HG03196 (cell line): ENCODE results near the gene UBQLNL.

ENCODE experiments used
- ATAC-seq: cut with Tn5 transposase; IDR thresholded peaks from one replicate; pipeline ENCODE4 v1.9.1; 2021; ENCODE audit not compliant: unreplicated experiment

The UBQLNL gene

GRCh38 chr11:5508605-5509004, 7.9 kb downstream of the UBQLNL start:
- no peak for ATAC-seq

DNA sequence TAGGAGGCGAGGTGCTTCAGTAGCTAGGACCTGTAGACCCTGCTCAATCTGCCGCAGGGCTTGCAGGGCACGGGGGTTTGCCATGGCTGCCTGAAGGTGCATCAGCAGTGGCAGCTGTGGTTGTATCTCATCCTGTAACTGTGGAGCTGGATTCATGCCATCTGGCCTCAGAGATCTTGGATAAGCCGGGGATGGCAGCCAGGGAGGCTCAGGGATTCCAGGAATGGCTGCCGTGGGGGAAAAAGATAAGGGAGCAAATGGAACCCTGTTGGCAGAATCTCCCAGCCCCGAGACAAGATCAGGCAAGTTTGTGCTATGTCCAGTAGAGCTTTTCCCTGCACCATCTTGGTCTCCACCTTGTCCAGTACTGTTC, 8.6 kb downstream of the UBQLNL start:
- ATAC-seq, result no peak

- no peak for ATAC-seq
These were observed 9.1 kb downstream of the UBQLNL start for GRCh38 chr11:5507177-5507932.

GRCh38 chr11:5505363-5506048, 11.0 kb downstream of the UBQLNL start:
- ATAC-seq, result no peak

- no peak for ATAC-seq
These were observed 12.0 kb downstream of the UBQLNL start for GRCh38 chr11:5504403-5504921.

GRCh38 chr11:5500393-5500801, 16.1 kb downstream of the UBQLNL start:
- ATAC-seq, result no peak

- ATAC-seq, result no peak
These were observed 16.8 kb downstream of the UBQLNL start for GRCh38 chr11:5499671-5500070.

- no peak for ATAC-seq
These were observed 26.7 kb downstream of the UBQLNL start for GRCh38 chr11:5489576-5490357.

- no peak for ATAC-seq
These were observed 27.6 kb downstream of the UBQLNL start for GRCh38 chr11:5488798-5489399.

GRCh38 chr11:5488385-5488784, 28.1 kb downstream of the UBQLNL start, which contains the start of gene OR52D1:
Gene OR52D1 (plus strand): TSS chr11:5488685. CDS start chr11:5488707, 22 bp downstream.
- ATAC-seq, result no peak

DNA sequence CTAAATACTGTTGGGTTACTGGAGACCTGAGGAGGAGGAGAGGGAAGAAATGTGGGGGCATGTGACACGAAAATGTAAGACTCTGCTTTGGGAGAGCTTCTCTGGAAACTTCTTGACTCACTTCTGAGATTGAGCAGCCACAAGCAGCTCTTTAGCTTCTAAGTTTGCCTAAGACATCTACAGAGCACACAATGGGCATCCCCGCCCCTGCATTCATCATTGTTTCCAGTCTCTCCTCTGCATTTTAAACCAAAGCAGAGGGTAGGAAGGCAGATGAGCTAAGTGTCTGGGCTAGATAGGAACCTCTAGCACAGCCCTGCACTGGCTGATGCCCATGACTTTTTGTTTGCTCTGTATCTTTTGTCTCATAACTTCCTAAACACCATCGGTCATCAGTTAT, 30.1 kb downstream of the UBQLNL start:
- ATAC-seq, result no peak

DNA sequence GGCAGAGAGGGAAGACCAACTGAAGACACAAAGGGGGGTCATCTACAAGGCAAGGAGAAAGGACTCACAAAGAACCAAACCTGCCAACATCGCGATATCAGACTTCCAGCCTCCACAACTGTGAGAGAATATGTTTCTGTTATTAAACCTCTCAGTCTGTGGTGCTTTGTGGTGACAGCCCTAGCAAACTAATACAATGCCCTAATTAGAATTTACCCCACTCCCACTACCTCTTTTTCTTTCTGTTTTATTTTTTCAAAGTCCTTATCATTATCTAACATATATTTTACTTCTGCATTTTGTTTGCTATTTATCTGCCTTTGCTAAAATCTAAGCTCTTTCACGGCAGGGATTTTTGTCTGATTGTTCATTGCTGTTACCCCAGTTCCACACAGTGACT, 30.5 kb downstream of the UBQLNL start:
- ATAC-seq, result no peak

GRCh38 chr11:5476186-5476819, 40.2 kb downstream of the UBQLNL start:
- ATAC-seq, result peak; percentile 79

DNA sequence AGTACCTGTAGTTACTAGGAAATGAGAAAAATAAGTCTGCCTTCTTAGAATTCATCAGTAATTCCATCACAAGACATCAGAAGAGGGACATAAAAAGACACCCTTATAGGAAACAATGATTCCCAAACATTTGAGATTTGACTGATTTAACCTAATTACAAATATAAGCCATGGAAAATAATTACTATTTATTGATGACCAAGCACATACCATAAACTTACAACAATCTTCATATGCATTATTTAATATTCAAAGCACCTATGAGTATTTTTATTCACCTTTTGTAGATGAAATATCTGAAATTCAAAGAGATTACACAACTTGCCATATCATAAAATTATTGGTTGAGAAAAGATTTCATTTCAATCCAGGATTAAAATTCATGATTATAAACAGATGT, 42.6 kb downstream of the UBQLNL start:
- ATAC-seq, result no peak

- ATAC-seq, result no peak
These were observed 49.0 kb downstream of the UBQLNL start for GRCh38 chr11:5467527-5467926.
